GM18868 (cell line): ENCODE measurements around the gene COL6A2.
"Not testable (repeated sequence)": the region's sequence is repeated elsewhere in the genome, so short reads cannot be mapped to it uniquely, and the experiment has no call there.

ENCODE experiments used
- ATAC-seq: cut with Tn5 transposase; IDR thresholded peaks from one replicate; pipeline ENCODE4 v1.9.1; 2021; ENCODE audit warnings: mild to moderate bottlenecking, moderate library complexity; ENCODE audit not compliant: unreplicated experiment

COL6A2 gene

GRCh38 chr21:46093668-46094400 is 4.1 kb upstream of the COL6A2 start:
- ATAC-seq = no peak

GRCh38 chr21:46094401-46095082 is 3.4 kb upstream of the COL6A2 start:
- no peak for ATAC-seq

- ATAC-seq = no peak
Measured at GRCh38 chr21:46095083-46095719, 2.7 kb upstream of the COL6A2 start.

GRCh38 chr21:46095814-46096595 is 1.9 kb upstream of the COL6A2 start:
- ATAC-seq = no peak

GRCh38 chr21:46096596-46097335 is 1.1 kb upstream of the COL6A2 start:
- no peak for ATAC-seq

GRCh38 chr21:46098303-46099141 is 610 bp downstream of the COL6A2 start:
- no peak for ATAC-seq

GRCh38 chr21:46099476-46099875 is 1.6 kb downstream of the COL6A2 start:
- ATAC-seq = no peak

GRCh38 chr21:46100020-46100419 is 2.1 kb downstream of the COL6A2 start:
- no peak for ATAC-seq

- no peak for ATAC-seq
Measured at GRCh38 chr21:46100426-46100825, 2.5 kb downstream of the COL6A2 start.

GRCh38 chr21:46100906-46101305 is 3.0 kb downstream of the COL6A2 start:
- no peak for ATAC-seq

GRCh38 chr21:46104104-46104503 is 6.2 kb downstream of the COL6A2 start:
- ATAC-seq = no peak

- ATAC-seq = not testable (repeated sequence)
Measured at GRCh38 chr21:46107376-46107775, 9.5 kb downstream of the COL6A2 start.

GRCh38 chr21:46108827-46109312 is 11.0 kb downstream of the COL6A2 start:
- ATAC-seq = no peak

- no peak for ATAC-seq
Measured at GRCh38 chr21:46109313-46110221, 11.7 kb downstream of the COL6A2 start.

GRCh38 chr21:46110499-46111192 is 12.7 kb downstream of the COL6A2 start:
- ATAC-seq = no peak

GRCh38 chr21:46111193-46111571 is 13.3 kb downstream of the COL6A2 start:
- ATAC-seq = no peak

- no peak for ATAC-seq
Measured at GRCh38 chr21:46111857-46112724, 14.2 kb downstream of the COL6A2 start.
